Cortex of kidney (tissue), 1 donor: ENCODE data around the gene VILL.
"Not testable (repeated sequence)": the region's sequence is repeated elsewhere in the genome, so short reads cannot be mapped to it uniquely, and the experiment has no call there.

ENCODE experiments used
- DNase-seq: peaks from one replicate; lab custom pipeline; 2025; lab: John Stamatoyannopoulos, UW

VILL gene

GRCh38 chr3:37963635-37964034 is 27.0 kb upstream of the VILL start:
- DNase-seq, result no peak

- DNase-seq, result no peak
Observed at GRCh38 chr3:37964146-37964545, 26.4 kb upstream of the VILL start.

- DNase-seq, result no peak
Observed at GRCh38 chr3:37964716-37965115, 25.9 kb upstream of the VILL start.

- no peak for DNase-seq
Observed at GRCh38 chr3:37967260-37967881, 23.2 kb upstream of the VILL start.

GRCh38 chr3:37968199-37968598 is 22.4 kb upstream of the VILL start:
- DNase-seq, result no peak

- DNase-seq, result no peak
Observed at GRCh38 chr3:37968813-37969595, 21.6 kb upstream of the VILL start.

GRCh38 chr3:37969596-37970100 is 20.9 kb upstream of the VILL start:
- no peak for DNase-seq

GRCh38 chr3:37970802-37971201 is 19.8 kb upstream of the VILL start:
- no peak for DNase-seq

- no peak for DNase-seq
Observed at GRCh38 chr3:37971467-37971866, 19.1 kb upstream of the VILL start.

GRCh38 chr3:37972056-37972455 is 18.5 kb upstream of the VILL start:
- DNase-seq, result not testable (repeated sequence)

- no peak for DNase-seq
Observed at GRCh38 chr3:37973246-37974054, 17.1 kb upstream of the VILL start.

- DNase-seq, result no peak
Observed at GRCh38 chr3:37974121-37975083, 16.2 kb upstream of the VILL start.

GRCh38 chr3:37979541-37980461 is 10.8 kb upstream of the VILL start:
- no peak for DNase-seq

- DNase-seq, result no peak
Observed at GRCh38 chr3:37980462-37981347, 9.9 kb upstream of the VILL start.

- DNase-seq, result no peak
Observed at GRCh38 chr3:37981348-37981664, 9.3 kb upstream of the VILL start.

GRCh38 chr3:37982331-37982730 is 8.3 kb upstream of the VILL start:
- no peak for DNase-seq

- DNase-seq, result no peak
Observed at GRCh38 chr3:37984051-37984450, 6.5 kb upstream of the VILL start.

GRCh38 chr3:37984596-37984995 is 6.0 kb upstream of the VILL start:
- no peak for DNase-seq

- no peak for DNase-seq
Observed at GRCh38 chr3:37985637-37986320, 4.8 kb upstream of the VILL start.
